Right atrium auricular region (tissue), 2 donors: Measurements from ENCODE around the gene C16orf54. TPM values are rescaled to one million over a fixed set of nuclear protein-coding genes. Genes with fewer than 3 reads are reported as not detected.
"Not testable (repeated sequence)": the region's sequence is repeated elsewhere in the genome, so short reads cannot be mapped to it uniquely, and the experiment has no call there.

ENCODE experiments used
- DNase-seq: peaks from one replicate; pipeline ENCODE4 v3.0.0-alpha.2; 2019; ENCODE audit warnings: low spot score
- H3K27ac ChIP-seq, 2 donors: fragments of 200-600 bp; sonication (generic); 1 replicate in 1 of 2; 2 replicates in 1 of 2; pipeline ENCODE4 v1.5.1; 2016 to 2019
- H3K27me3 ChIP-seq, 2 donors: fragments of 200-600 bp; sonication (generic); one replicate each; pipeline versions ENCODE4 v1.5.1 to v1.6.0; 2017 to 2019
- H3K36me3 ChIP-seq: fragments of 200-600 bp; sonication (generic); one replicate; pipeline ENCODE4 v1.5.1; 2016
- H3K4me1 ChIP-seq, 2 donors: fragments of 200-600 bp; sonication (generic); one replicate each; pipeline versions ENCODE4 v1.5.1 to v1.6.0; 2017 to 2019
- H3K4me3 ChIP-seq, 2 donors: fragments of 200-600 bp; sonication (generic); 1 replicate in 1 of 2; 2 replicates in 1 of 2; pipeline ENCODE4 v1.5.1; 2017 to 2019; ENCODE audit warnings: mild to moderate bottlenecking in 1 of 2, moderate library complexity in 1 of 2
- H3K9me3 ChIP-seq, 2 donors: fragments of 200-600 bp; sonication (generic); one replicate each; pipeline ENCODE4 v1.5.1; 2019
- total RNA-seq, 2 donors: library from RNA; depleted of rRNA; stranded (reverse); fragments of >200 nt; gene quantifications; one replicate each; pipeline ENCODE4 v1.1.0, GENCODE V29; 2016
- TF ChIP-seq, protein P1 (sequence below), 2 donors: fragments of 200-600 bp; sonication (generic); IDR thresholded peaks; one replicate each; pipeline ENCODE4 v1.5.1; 2019; ENCODE audit warnings: antibody characterized with exemption in 2 of 2

C16orf54 gene
- total RNA-seq, 2 donors from 2014 or later = 0.52 to 0.90 TPM

DNA sequence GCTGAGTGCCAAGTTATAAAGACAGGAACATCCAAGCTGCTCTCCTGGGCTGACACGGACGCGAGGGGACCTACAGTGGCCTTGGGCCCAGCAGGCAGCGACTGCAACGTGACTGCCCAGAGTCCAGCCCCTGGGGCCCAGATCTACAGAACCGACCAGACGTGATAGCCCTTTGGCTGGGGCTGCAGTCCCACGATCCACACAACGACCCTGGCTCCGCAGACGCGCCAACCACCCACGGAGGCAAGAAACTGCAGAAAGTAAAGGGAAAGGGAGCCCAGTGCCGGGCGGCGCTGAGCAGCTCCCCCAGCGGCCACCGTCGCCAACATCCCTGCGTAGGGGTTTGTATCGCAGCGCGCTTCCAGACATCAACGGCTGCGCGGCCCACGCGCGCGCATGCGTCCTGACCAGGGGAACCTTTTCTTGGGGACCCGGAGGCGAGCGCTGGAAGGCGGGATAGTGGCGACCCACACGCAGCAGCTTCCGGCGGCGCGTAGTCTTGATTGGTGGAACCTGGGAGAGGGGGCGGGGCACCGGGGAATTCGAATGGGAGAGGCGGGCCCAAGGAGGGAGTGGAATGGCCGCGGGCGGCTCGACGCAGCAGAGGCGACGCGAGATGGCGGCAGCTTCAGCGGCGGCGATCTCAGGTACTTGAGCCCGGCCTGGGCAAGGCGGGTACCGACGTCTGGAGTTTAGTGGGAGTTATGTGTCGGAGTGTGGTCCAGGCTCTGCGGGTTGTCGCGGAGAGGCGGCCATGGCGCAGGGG, 44.6 kb upstream of the C16orf54 start, which contains the start of gene KIF22:
TSS of gene KIF22 (plus strand) at position 569 of the 766 bp plus-strand sequence. CDS start at position 578, 9 bp downstream.
- H3K27me3 ChIP-seq = no peaks in the 10 kb centered on the region
- no peaks in the 10 kb centered on the region for H3K36me3 ChIP-seq
- peak within 1 kb of the TSS; percentile 74 to 92 for H3K4me3 ChIP-seq
- no peaks in the 10 kb centered on the region for H3K9me3 ChIP-seq
- peak within 1 kb of the TSS; percentile 83 to 89 for H3K27ac ChIP-seq
- peaks cover 0 to 18% of the 10 kb centered on the region in 2 donors for H3K4me1 ChIP-seq
- peak; percentile 99 for DNase-seq
- TF ChIP-seq, protein P1, sequence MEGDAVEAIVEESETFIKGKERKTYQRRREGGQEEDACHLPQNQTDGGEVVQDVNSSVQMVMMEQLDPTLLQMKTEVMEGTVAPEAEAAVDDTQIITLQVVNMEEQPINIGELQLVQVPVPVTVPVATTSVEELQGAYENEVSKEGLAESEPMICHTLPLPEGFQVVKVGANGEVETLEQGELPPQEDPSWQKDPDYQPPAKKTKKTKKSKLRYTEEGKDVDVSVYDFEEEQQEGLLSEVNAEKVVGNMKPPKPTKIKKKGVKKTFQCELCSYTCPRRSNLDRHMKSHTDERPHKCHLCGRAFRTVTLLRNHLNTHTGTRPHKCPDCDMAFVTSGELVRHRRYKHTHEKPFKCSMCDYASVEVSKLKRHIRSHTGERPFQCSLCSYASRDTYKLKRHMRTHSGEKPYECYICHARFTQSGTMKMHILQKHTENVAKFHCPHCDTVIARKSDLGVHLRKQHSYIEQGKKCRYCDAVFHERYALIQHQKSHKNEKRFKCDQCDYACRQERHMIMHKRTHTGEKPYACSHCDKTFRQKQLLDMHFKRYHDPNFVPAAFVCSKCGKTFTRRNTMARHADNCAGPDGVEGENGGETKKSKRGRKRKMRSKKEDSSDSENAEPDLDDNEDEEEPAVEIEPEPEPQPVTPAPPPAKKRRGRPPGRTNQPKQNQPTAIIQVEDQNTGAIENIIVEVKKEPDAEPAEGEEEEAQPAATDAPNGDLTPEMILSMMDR (IDR thresholded peaks at IDR 0.05) = peak; percentile 45 to 84

DNA sequence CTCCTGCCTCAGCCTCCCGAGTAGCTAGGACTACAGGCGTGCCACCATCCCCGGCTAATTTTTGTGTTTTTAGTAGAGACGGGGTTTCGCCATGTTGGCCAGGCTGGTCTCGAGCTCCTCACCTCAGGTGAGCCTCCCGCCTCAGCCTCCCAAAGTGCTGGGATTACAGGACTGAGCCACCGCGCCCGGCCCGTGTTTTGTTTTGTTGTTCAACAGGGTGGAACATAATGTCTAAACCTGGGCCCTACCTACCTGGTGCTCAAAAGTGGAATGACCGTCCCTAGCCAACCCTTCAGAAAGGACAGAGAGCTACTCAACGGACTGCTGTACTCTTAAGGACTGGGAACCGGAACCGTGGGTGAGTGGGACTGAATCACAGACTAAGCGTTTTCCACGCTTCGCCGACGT, 44.0 kb upstream of the C16orf54 start:
- H3K4me3 ChIP-seq = peak overlapping the region; percentile 43 to 92
- H3K27ac ChIP-seq = peak overlapping the region; percentile 83 to 89
- peaks cover 0 to 22% of the 10 kb centered on the region in 2 donors for H3K4me1 ChIP-seq
- no peak for DNase-seq
- no peaks in the 10 kb centered on the region for H3K27me3 ChIP-seq
- TF ChIP-seq, protein P1 (IDR thresholded peaks at IDR 0.05) = no peak
- no peaks in the 10 kb centered on the region for H3K9me3 ChIP-seq
- H3K36me3 ChIP-seq = no peaks in the 10 kb centered on the region

DNA sequence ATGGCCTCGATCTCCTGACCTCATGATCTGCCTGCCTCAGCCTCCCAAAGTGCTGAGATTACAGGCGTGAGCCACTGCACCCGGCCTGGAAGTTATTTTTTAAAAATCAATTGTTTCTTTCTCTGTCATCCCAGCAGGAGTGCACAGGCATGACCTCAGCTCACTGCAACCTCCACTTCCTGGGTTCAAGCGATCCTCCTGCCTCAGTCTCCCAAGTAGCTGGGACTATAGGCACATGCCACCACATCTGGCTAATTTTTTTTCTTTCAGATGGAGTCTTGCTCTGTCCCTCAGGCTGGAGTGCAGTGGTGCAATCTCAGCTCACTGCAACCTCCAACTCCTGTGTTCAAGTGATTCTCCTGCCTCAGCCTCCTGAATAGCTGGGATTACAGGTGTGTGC, 41.4 kb upstream of the C16orf54 start:
- H3K9me3 ChIP-seq, H3K36me3 ChIP-seq, DNase-seq, H3K4me3 ChIP-seq, H3K27me3 ChIP-seq, H3K27ac ChIP-seq: not testable (repeated sequence)
- peaks cover 0 to 22% of the 10 kb centered on the region in 2 donors for H3K4me1 ChIP-seq

DNA sequence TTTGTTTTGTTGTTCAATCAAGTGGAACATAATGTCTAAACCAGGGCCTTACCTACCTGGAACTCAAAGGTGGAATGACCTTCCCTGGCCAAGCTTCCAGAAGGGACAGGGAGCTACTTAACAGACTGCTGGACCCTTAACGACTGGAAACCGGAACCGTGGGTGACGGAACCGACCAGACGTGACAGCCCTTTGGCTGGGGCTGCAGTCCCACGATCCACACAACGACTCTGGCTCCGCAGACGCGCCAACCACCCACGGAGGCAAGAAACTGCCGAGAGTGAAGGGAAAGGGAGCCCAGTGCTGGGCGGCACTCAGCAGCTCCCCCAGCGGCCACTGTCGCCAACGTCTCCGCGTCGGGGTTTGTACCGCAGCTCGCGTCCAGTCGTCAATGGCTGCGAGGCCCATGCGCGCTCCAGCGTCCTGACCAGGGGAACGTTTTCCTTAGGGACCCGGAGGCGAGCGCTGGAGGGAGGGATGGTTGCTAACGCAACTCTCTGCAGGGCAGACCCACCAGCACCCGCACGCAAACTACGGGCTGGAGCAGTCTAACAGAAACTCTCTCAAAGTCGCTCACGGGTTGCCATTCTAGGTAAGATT, 39.2 kb upstream of the C16orf54 start:
- Histone ChIP-seq H3K36me3 (no peaks in the 10 kb centered on the region), H3K27ac (no peak overlapping the region), H3K4me3 (peak overlapping the region; percentile 6 to 31), H3K4me1 (peaks cover 0 to 9% of the 10 kb centered on the region in 2 donors), H3K9me3 (no peaks in the 10 kb centered on the region), H3K27me3 (no peaks in the 10 kb centered on the region)
- TF ChIP-seq, protein P1 (IDR thresholded peaks at IDR 0.05) = peak; percentile 80 to 88
- DNase-seq = peak; percentile 68

DNA sequence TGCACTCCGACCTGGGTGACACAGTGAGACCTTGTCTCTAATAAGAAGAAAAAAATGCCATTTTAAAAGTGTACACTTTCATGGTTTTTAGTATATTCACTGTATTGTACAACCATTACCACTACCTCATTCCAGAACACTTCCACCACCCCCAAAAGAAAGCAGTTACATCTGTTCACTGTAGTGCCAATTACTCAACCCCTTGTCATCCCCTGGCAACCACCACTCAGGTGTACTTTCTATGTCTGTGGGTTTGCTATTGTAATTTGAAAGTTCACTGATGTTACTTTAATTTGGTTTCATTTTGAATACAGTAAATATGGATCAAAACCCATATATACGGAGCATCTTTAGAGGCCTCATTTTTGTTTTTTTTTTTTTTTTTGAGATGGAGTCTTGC, 38.4 kb upstream of the C16orf54 start:
- peaks cover 0 to 5% of the 10 kb centered on the region in 2 donors for H3K4me1 ChIP-seq
- H3K36me3 ChIP-seq = no peaks in the 10 kb centered on the region
- TF ChIP-seq, protein P1 (IDR thresholded peaks at IDR 0.05) = no peak
- no peak overlapping the region for H3K27ac ChIP-seq
- no peaks in the 10 kb centered on the region for H3K9me3 ChIP-seq
- no peak overlapping the region for H3K4me3 ChIP-seq
- DNase-seq = no peak
- H3K27me3 ChIP-seq = no peaks in the 10 kb centered on the region

DNA sequence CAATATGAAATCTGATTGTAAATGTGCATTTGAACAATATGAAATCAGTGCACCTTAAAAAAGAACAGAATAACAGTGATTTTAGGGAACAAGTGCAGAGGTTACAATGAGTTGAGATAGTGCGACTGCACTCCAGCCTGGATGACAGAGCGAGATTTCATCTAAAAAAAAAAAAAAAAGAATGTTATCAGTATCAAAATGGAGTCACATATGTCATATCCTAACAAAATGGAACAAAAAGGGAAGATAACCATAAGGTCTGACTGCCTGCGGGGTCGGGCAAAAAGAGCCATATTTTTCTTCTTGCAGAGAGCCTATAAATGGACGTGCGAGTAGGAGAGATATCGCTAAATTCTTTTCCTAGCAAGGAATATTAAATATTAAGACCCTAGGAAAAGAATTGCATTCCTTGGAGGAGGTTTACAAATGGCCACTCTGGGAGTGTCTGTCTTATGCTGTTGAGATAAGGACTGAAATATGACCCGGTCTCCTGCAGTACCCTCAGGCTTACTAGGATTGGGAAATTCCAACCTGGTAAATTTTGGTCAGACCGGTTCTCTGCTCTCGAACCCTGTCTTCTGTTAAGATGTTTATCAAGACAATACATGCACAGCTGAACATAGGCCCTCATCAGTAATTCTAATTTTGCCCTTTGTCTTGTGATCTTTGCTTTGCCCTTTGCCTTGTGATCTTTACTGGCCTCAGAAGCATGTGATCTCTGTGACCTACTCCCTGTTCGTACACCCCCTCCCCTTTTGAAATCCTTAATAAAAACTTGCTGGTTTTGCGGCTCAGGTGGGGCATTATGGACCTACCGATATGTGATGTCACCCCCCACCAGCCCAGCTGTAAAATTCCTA, 37.5 kb upstream of the C16orf54 start:
- not testable (repeated sequence) for H3K4me3 ChIP-seq, H3K4me1 ChIP-seq, DNase-seq, H3K27ac ChIP-seq, H3K36me3 ChIP-seq, H3K27me3 ChIP-seq, H3K9me3 ChIP-seq
